OCI-LY7 (cell line): ENCODE results near the gene TICRR. TPM values are rescaled to one million over a fixed set of nuclear protein-coding genes. Genes with fewer than 3 reads are reported as not detected.

Experiments
- Bru-seq: library from RNA; stranded (reverse); fragments of 400-500 nt; gene quantifications from one replicate; lab custom pipeline; 2021; lab: Mats Ljungman, UMichigan
- BruChase-seq, 2 experiments: library from RNA; stranded (reverse); fragments of 400-500 nt; gene quantifications; one replicate each; lab custom pipeline; 2021; lab: Mats Ljungman, UMichigan
- BruUV-seq: library from RNA; stranded (reverse); fragments of 400-500 nt; replicated peaks from 2 replicates; lab custom pipeline; 2021; lab: Mats Ljungman, UMichigan
- CTCF ChIA-PET: fragments of 300-600 bp; sonication (Branson Sonifier 250); formaldehyde crosslinking; loops from one replicate; lab custom pipeline; 2022; ENCODE audit warnings: antibody characterized with exemption; ENCODE audit not compliant: unreplicated experiment; lab: Charles Lee
- POLR2A ChIA-PET: fragments of 300-600 bp; sonication (Branson Sonifier 250); formaldehyde crosslinking; loops from one replicate; lab custom pipeline; 2022; ENCODE audit warnings: antibody characterized with exemption; lab: Charles Lee
- DNase-seq: peaks from one replicate; pipeline ENCODE4 v3.0.0-alpha.2; 2015; ENCODE audit warnings: low spot score
- H2AFZ ChIP-seq: fragments of 200-600 bp; sonication (generic), shearing (Covaris generic); 2 replicates; pipeline ENCODE4 v1.6.1; 2014; ENCODE audit warnings: mild to moderate bottlenecking, antibody characterized with exemption, low read length, moderate library complexity
- H3K27ac ChIP-seq: fragments of 200-600 bp; sonication (generic); 2 replicates; pipeline ENCODE4 v1.5.1; 2014; ENCODE audit warnings: mixed run types, low read depth, mild to moderate bottlenecking, moderate library complexity, low read length, inconsistent platforms; ENCODE audit not compliant: poor library complexity, severe bottlenecking
- H3K36me3 ChIP-seq: fragments of 200-600 bp; sonication (generic); 2 replicates; pipeline ENCODE4 v1.6.1; 2014; ENCODE audit warnings: mild to moderate bottlenecking, antibody characterized with exemption, low read length, moderate library complexity, mixed read lengths; ENCODE audit not compliant: insufficient read depth
- H3K4me1 ChIP-seq: fragments of 200-600 bp; sonication (generic); 2 replicates; pipeline ENCODE4 v1.5.1; 2014; ENCODE audit warnings: mild to moderate bottlenecking, low read length; ENCODE audit not compliant: insufficient read depth, poor library complexity, severe bottlenecking
- H3K4me2 ChIP-seq: fragments of 200-600 bp; sonication (generic); 2 replicates; pipeline ENCODE4 v1.6.1; 2014; ENCODE audit warnings: mild to moderate bottlenecking, low read length
- H3K4me3 ChIP-seq: fragments of 200-600 bp; sonication (generic); 2 replicates; pipeline ENCODE4 v1.5.1; 2014; ENCODE audit warnings: mild to moderate bottlenecking, low read depth, low read length; ENCODE audit not compliant: poor library complexity, severe bottlenecking
- H3K79me2 ChIP-seq: fragments of 200-600 bp; sonication (generic); 2 replicates; pipeline ENCODE4 v1.6.1; 2016; ENCODE audit warnings: low read depth, mild to moderate bottlenecking, low read length, moderate library complexity, mixed read lengths; ENCODE audit not compliant: insufficient read depth
- H3K9me2 ChIP-seq: fragments of 200-600 bp; sonication (generic); 2 replicates; pipeline ENCODE4 v1.6.1; 2016; ENCODE audit warnings: mild to moderate bottlenecking, low read length, mixed read lengths; ENCODE audit not compliant: insufficient read depth
- H3K9me3 ChIP-seq: fragments of 200-600 bp; sonication (generic); 2 replicates; pipeline ENCODE4 v1.6.1; 2014; ENCODE audit warnings: mild to moderate bottlenecking, mixed run types, low read length, mixed read lengths
- H4K20me1 ChIP-seq: fragments of 200-600 bp; sonication (generic); 2 replicates; pipeline ENCODE4 v1.6.1; 2014; ENCODE audit warnings: mild to moderate bottlenecking, antibody characterized with exemption, low read length, moderate library complexity, mixed read lengths; ENCODE audit not compliant: insufficient read depth
- CTCF ChIP-seq: fragments of 200-600 bp; sonication (generic); conservative IDR thresholded peaks from 2 replicates; pipeline ENCODE4 v1.5.1; 2014; ENCODE audit warnings: mild to moderate bottlenecking, antibody characterized with exemption, low read length, moderate library complexity, mixed read lengths
- EZH2phosphoT487 ChIP-seq: fragments of 200-600 bp; sonication (generic); IDR thresholded peaks from 2 replicates; pipeline ENCODE4 v1.6.1; 2018; ENCODE audit warnings: low read depth, borderline replicate concordance, mild to moderate bottlenecking, mixed run types, antibody characterized with exemption, low read length, moderate library complexity, mixed read lengths
- intact Hi-C: fragments of 100-400 bp; cut with micrococcal nuclease; formaldehyde crosslinking; loops from one replicate; pipeline ENCODE4 v1.10.0; 2022; ENCODE audit not compliant: unreplicated experiment
- long read RNA-seq: library from polyadenylated mRNA; stranded (forward); transcript quantifications from one replicate; pipeline ENCODE4 v2.0.0, GENCODE V29; 2022
- total RNA-seq, 2 experiments: library from RNA; depleted of rRNA in 1 of 2; stranded (reverse); fragments of >200 nt in 1 of 2; shearing (Covaris generic) in 1 of 2; gene quantifications; 2 replicates each; pipeline ENCODE4 v1.2.3, GENCODE V29; 2014 to 2022

TICRR gene
- total RNA-seq (2014; rRNA removed; shearing (Covaris generic)) (25.9 and 26.2 TPM in 2 replicates), total RNA-seq (2022) (42.6 and 44.4 TPM in 2 replicates), Bru-seq, nascent RNA (percentile 87 among the genes with signal in this experiment), BruChase-seq, experiment 1, labeled RNA remaining after a 6-hour chase (percentile 81 among the genes with signal in this experiment), BruChase-seq, experiment 2, labeled RNA remaining after a 2-hour chase (percentile 85 among the genes with signal in this experiment)
- long read RNA-seq, full-length matches to known transcripts: 9 of 23 reads
- long read RNA-seq, partial matches to known transcripts: 13 of 23 reads
- long read RNA-seq, other reads (novel, unspliced or antisense): 1 of 23 reads

GRCh38 chr15:89575146-89575655, at the start of gene TICRR:
TSS of gene TICRR (plus strand) at chr15:89575469. CDS start at chr15:89575587, 118 bp downstream.
- H3K36me3 ChIP-seq: peaks cover 26% of the 10 kb centered on the region
- no peaks in the 10 kb centered on the region; the same call in 1 of the 2 replicates for H3K9me3 ChIP-seq
- BruUV-seq: no TSS peak
- peak within 1 kb of the TSS; percentile 59; the same call in 1 of the 2 replicates for H2AFZ ChIP-seq
- TF ChIP-seq EZH2phosphoT487 (no peak), CTCF (no peak)
- ChIA-PET CTCF (interaction anchor here (0.8 kb wide), 1 partner anchor 16 kb away, joined by 3 read pairs; no protein-coding TSS in a partner anchor), POLR2A (interaction anchor here (0.6 to 1.4 kb wide), 12 partner anchors 9 to 1936 kb away, joined by 3 to 6 read pairs (median 4); partner anchors contain the start of gene TTLL13)
- peak; percentile 99 for DNase-seq
- H3K9me2 ChIP-seq: no peaks in the 10 kb centered on the region
- H3K4me1 ChIP-seq: peaks cover 22% of the 10 kb centered on the region
- peak within 1 kb of the TSS; percentile 60 for H3K27ac ChIP-seq
- intact Hi-C loops: no loop called here
- H3K4me2 ChIP-seq: peak within 1 kb of the TSS; percentile 78
- peaks cover 20% of the 10 kb centered on the region; the same call in 1 of the 2 replicates for H4K20me1 ChIP-seq
- peaks cover 49% of the 10 kb centered on the region for H3K79me2 ChIP-seq
- peak within 1 kb of the TSS; percentile 98 for H3K4me3 ChIP-seq

GRCh38 chr15:89526181-89526580, 49.1 kb upstream of the TICRR start:
- no TSS peak for BruUV-seq
- H3K36me3 ChIP-seq: no peaks in the 10 kb centered on the region
- CTCF ChIA-PET: no interaction called here
- intact Hi-C loops: no loop called here
- H3K9me3 ChIP-seq: no peaks in the 10 kb centered on the region
- no peaks in the 10 kb centered on the region for H4K20me1 ChIP-seq
- H3K9me2 ChIP-seq: no peaks in the 10 kb centered on the region
- no peak for DNase-seq
- no peak overlapping the region for H3K4me3 ChIP-seq
- TF ChIP-seq CTCF: no peak
- H2AFZ ChIP-seq: no peak overlapping the region
- H3K27ac ChIP-seq: no peak overlapping the region
- no peaks in the 10 kb centered on the region for H3K79me2 ChIP-seq
- H3K4me1 ChIP-seq: no peaks in the 10 kb centered on the region
- POLR2A ChIA-PET: interaction anchor here (0.6 kb wide), 1 partner anchor 16 kb away, joined by 3 read pairs; no protein-coding TSS in a partner anchor
- H3K4me2 ChIP-seq: no peak overlapping the region
